ENCODE results near the gene DOCK1. TPM values are rescaled to one million over a fixed set of nuclear protein-coding genes. Genes with fewer than 3 reads are reported as not detected.

The DOCK1 gene
- total RNA-seq, 1 donor from 2014 or later: 52.7 TPM

DNA sequence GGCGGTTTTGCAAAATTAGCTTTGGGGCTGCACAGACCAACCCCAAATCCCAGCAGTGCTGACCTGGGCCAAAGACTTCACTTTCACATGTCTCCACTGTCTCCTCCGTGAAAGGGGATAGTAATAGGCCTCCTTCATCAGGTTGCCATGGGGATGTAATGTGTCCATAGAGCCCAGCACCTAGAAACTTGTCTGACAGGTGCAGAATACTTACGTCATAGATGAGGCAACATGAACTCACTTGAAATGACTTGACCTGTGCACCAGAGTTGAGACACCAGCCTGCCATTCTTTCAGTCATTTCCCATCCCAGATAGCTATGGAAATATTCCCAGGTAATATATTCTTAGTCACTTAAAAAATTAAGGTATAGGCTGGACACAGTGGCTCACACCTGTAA, 196.9 kb downstream of the DOCK1 start:
- no peaks in the 10 kb centered on the region for H3K4me1 ChIP-seq (ENCODE audit: control insufficient read depth in 3 of 3, insufficient read depth in 3 of 3, low read length in 3 of 3)
- H3K36me3 ChIP-seq (ENCODE audit: control insufficient read depth in 3 of 3, insufficient read depth in 3 of 3, low read length in 3 of 3): no peaks in the 10 kb centered on the region
- no peak overlapping the region for H3K4me3 ChIP-seq (ENCODE audit: low read length in 3 of 3)
- H3K27ac ChIP-seq (ENCODE audit: low read depth, low read length): no peak overlapping the region
- H3K27me3 ChIP-seq (ENCODE audit: control insufficient read depth in 3 of 3, insufficient read depth in 3 of 3, low read length in 3 of 3): no peaks in the 10 kb centered on the region
- H3K9me3 ChIP-seq (ENCODE audit: control insufficient read depth in 3 of 3, low read length in 3 of 3): no peaks in the 10 kb centered on the region
- no peak overlapping the region for H3K9ac ChIP-seq (ENCODE audit: low read depth in 1 of 3, low read length in 3 of 3)

DNA sequence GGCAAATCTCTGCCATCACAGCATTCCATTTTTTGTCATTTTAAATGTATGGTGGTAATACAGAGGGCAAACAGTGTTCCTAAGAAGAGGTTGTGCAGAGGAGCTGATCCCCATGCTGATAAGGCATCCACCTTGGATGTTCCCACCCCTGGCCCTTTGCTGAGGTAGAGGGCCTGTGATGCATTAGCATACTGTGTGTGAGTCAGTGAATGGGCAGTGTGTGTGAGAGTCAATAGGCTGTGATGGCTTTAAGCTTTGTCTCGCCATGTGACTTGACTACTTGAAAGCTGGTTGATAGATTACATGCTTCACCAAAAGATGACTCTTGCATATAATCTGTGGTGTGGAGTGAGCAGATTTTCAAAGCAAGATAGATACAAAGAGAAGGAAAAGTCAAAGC, 209.9 kb downstream of the DOCK1 start:
- no peaks in the 10 kb centered on the region for H3K9me3 ChIP-seq (ENCODE audit: control insufficient read depth in 3 of 3, low read length in 3 of 3)
- no peak overlapping the region for H3K9ac ChIP-seq (ENCODE audit: low read depth in 1 of 3, low read length in 3 of 3)
- no peak overlapping the region for H3K27ac ChIP-seq (ENCODE audit: low read depth, low read length)
- H3K36me3 ChIP-seq (ENCODE audit: control insufficient read depth in 3 of 3, insufficient read depth in 3 of 3, low read length in 3 of 3): peaks cover 0 to 4% (median 0%) of the 10 kb centered on the region in 3 donors
- H3K27me3 ChIP-seq (ENCODE audit: control insufficient read depth in 3 of 3, insufficient read depth in 3 of 3, low read length in 3 of 3): no peaks in the 10 kb centered on the region
- no peak overlapping the region for H3K4me3 ChIP-seq (ENCODE audit: low read length in 3 of 3)
- no peaks in the 10 kb centered on the region for H3K4me1 ChIP-seq (ENCODE audit: control insufficient read depth in 3 of 3, insufficient read depth in 3 of 3, low read length in 3 of 3)

DNA sequence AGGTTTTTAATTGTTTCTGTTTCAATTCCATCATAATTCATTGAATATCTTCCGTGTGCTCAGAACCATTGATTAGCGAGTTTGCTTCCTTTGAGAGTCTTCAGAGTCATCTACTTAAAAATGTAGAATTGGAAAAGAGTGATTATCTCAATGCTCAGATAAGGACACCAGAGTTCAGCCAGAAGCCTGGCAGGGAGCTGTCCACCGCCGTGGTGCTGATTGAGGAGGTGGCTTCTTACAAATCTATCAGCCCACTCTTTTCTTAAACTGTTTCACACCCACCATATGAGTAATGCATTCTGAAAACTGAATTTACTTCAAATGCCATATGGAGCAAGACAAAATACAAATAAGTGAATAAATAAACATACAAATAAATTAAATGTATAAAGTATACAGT, 211.9 kb downstream of the DOCK1 start:
- H3K27ac ChIP-seq (ENCODE audit: low read depth, low read length): no peak overlapping the region
- no peaks in the 10 kb centered on the region for H3K36me3 ChIP-seq (ENCODE audit: control insufficient read depth in 3 of 3, insufficient read depth in 3 of 3, low read length in 3 of 3)
- no peaks in the 10 kb centered on the region for H3K27me3 ChIP-seq (ENCODE audit: control insufficient read depth in 3 of 3, insufficient read depth in 3 of 3, low read length in 3 of 3)
- no peaks in the 10 kb centered on the region for H3K9me3 ChIP-seq (ENCODE audit: control insufficient read depth in 3 of 3, low read length in 3 of 3)
- H3K4me1 ChIP-seq (ENCODE audit: control insufficient read depth in 3 of 3, insufficient read depth in 3 of 3, low read length in 3 of 3): no peaks in the 10 kb centered on the region
- no peak overlapping the region for H3K4me3 ChIP-seq (ENCODE audit: low read length in 3 of 3)
- no peak overlapping the region for H3K9ac ChIP-seq (ENCODE audit: low read depth in 1 of 3, low read length in 3 of 3)

DNA sequence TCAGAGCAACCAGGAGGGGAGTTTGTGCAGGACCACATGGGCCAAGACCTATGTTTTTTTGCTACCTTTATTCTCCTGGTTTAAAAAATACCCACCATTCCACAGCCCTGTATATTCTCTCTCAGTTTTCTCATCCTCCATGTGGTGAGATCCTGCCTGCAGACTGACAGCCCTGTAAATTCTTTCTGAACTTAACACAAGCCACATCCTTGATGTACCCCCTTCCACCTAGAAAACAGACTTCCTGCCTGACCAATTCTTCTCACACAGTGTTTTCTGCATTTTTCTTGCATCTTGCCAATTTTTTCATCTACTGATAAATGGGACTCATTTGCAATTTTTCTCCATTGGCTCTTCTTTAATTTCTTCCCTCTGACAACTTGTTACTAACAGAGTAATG, 212.8 kb downstream of the DOCK1 start:
- Histone ChIP-seq H3K27ac (ENCODE audit: low read depth, low read length) (no peak overlapping the region), H3K4me1 (ENCODE audit: control insufficient read depth in 3 of 3, insufficient read depth in 3 of 3, low read length in 3 of 3) (no peaks in the 10 kb centered on the region), H3K9ac (ENCODE audit: low read depth in 1 of 3, low read length in 3 of 3) (no peak overlapping the region), H3K4me3 (ENCODE audit: low read length in 3 of 3) (no peak overlapping the region), H3K36me3 (ENCODE audit: control insufficient read depth in 3 of 3, insufficient read depth in 3 of 3, low read length in 3 of 3) (no peaks in the 10 kb centered on the region), H3K9me3 (ENCODE audit: control insufficient read depth in 3 of 3, low read length in 3 of 3) (no peaks in the 10 kb centered on the region), H3K27me3 (ENCODE audit: control insufficient read depth in 3 of 3, insufficient read depth in 3 of 3, low read length in 3 of 3) (no peaks in the 10 kb centered on the region)

DNA sequence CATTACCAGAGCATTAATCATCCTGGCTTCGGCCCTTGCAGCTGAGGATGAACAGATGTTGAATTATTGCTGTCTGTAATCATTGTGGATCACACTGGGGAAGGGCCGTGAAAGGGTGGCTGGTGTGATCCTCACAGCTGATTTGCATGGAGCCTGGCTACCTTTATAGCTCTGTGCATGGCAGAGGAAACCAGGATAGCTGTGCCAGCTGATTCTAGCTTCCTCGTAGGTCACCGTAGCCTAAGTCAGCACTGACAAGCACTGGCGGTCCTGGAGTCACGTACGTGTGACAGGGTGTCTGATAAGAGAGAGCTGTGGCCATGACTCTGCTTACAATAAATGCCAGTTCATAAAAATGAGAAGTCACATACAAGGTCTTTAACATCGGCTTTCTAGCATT, 214.7 kb downstream of the DOCK1 start:
- Histone ChIP-seq H3K36me3 (ENCODE audit: control insufficient read depth in 3 of 3, insufficient read depth in 3 of 3, low read length in 3 of 3) (no peaks in the 10 kb centered on the region), H3K9me3 (ENCODE audit: control insufficient read depth in 3 of 3, low read length in 3 of 3) (no peaks in the 10 kb centered on the region), H3K27ac (ENCODE audit: low read depth, low read length) (no peak overlapping the region), H3K4me3 (ENCODE audit: low read length in 3 of 3) (no peak overlapping the region), H3K9ac (ENCODE audit: low read depth in 1 of 3, low read length in 3 of 3) (no peak overlapping the region), H3K4me1 (ENCODE audit: control insufficient read depth in 3 of 3, insufficient read depth in 3 of 3, low read length in 3 of 3) (peaks cover 0 to 2% (median 0%) of the 10 kb centered on the region in 3 donors), H3K27me3 (ENCODE audit: control insufficient read depth in 3 of 3, insufficient read depth in 3 of 3, low read length in 3 of 3) (no peaks in the 10 kb centered on the region)

DNA sequence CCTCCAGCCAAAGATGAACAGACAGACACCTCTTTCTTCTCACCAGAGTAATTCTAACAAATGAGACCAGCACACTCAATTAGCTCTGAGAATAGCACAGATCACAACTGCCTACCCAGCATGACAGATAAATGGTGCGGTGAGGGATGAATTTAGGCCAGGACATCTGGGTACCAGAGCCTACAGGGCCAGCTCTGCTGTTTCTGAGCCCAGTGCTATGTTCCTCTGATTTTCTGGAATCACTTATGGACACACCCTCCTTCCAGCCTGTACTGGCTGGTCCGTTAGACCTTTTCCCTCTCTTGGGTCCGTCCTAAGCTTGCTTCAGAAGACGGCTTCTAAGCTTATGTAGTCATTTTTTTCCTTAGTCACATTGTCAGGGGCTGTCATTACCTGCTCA, 217.6 kb downstream of the DOCK1 start:
- Histone ChIP-seq H3K27me3 (ENCODE audit: control insufficient read depth in 3 of 3, insufficient read depth in 3 of 3, low read length in 3 of 3) (no peaks in the 10 kb centered on the region), H3K36me3 (ENCODE audit: control insufficient read depth in 3 of 3, insufficient read depth in 3 of 3, low read length in 3 of 3) (peaks cover 0 to 2% (median 0%) of the 10 kb centered on the region in 3 donors), H3K9me3 (ENCODE audit: control insufficient read depth in 3 of 3, low read length in 3 of 3) (no peaks in the 10 kb centered on the region), H3K4me1 (ENCODE audit: control insufficient read depth in 3 of 3, insufficient read depth in 3 of 3, low read length in 3 of 3) (peaks cover 0 to 2% (median 0%) of the 10 kb centered on the region in 3 donors), H3K4me3 (ENCODE audit: low read length in 3 of 3) (no peak overlapping the region), H3K9ac (ENCODE audit: low read depth in 1 of 3, low read length in 3 of 3) (no peak overlapping the region), H3K27ac (ENCODE audit: low read depth, low read length) (no peak overlapping the region)

DNA sequence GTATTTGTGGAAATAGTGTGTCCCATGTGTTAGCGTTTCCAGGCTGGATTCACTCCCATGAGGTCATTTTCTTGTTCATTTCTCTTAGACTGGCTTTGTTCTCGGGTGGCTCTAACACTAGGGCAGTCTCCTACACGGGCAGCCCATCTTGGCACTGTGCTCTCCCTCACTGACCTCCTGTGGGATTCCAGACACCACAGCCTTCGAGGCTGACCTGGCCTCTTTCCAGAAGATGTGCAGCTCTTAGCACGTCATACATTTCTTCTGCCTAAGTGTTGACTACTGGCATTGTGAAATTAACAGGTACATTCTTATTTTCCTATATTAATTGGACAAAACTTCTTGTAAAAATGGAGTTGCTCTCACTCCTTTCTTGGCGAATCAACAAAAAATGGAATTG, 218.4 kb downstream of the DOCK1 start:
- peaks cover 0 to 2% (median 0%) of the 10 kb centered on the region in 3 donors for H3K4me1 ChIP-seq (ENCODE audit: control insufficient read depth in 3 of 3, insufficient read depth in 3 of 3, low read length in 3 of 3)
- peaks cover 0 to 2% (median 0%) of the 10 kb centered on the region in 3 donors for H3K36me3 ChIP-seq (ENCODE audit: control insufficient read depth in 3 of 3, insufficient read depth in 3 of 3, low read length in 3 of 3)
- no peak overlapping the region for H3K27ac ChIP-seq (ENCODE audit: low read depth, low read length)
- H3K9ac ChIP-seq (ENCODE audit: low read depth in 1 of 3, low read length in 3 of 3): no peak overlapping the region
- H3K9me3 ChIP-seq (ENCODE audit: control insufficient read depth in 3 of 3, low read length in 3 of 3): no peaks in the 10 kb centered on the region
- no peaks in the 10 kb centered on the region for H3K27me3 ChIP-seq (ENCODE audit: control insufficient read depth in 3 of 3, insufficient read depth in 3 of 3, low read length in 3 of 3)
- H3K4me3 ChIP-seq (ENCODE audit: low read length in 3 of 3): no peak overlapping the region

DNA sequence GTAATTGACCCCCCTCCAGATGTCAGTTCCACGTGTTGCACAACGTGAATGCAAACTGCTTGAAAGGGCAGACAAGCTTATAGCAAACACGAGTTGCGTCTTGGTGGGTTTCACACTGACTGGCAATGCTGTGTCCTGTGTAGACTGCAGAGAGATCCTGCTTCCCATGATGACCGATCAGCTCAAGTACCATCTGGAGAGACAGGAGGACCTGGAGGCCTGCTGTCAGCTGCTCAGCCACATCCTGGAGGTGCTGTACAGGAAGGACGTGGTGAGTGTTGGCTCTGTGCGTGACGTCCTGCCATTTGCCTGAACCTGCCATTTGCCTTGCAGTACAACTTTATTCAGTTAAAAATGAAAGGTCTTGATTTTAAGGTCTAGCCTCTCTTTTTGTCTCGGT, 220.1 kb downstream of the DOCK1 start:
- Histone ChIP-seq H3K27me3 (ENCODE audit: control insufficient read depth in 3 of 3, insufficient read depth in 3 of 3, low read length in 3 of 3) (no peaks in the 10 kb centered on the region), H3K27ac (ENCODE audit: low read depth, low read length) (no peak overlapping the region), H3K4me1 (ENCODE audit: control insufficient read depth in 3 of 3, insufficient read depth in 3 of 3, low read length in 3 of 3) (peaks cover 0 to 2% (median 0%) of the 10 kb centered on the region in 3 donors), H3K36me3 (ENCODE audit: control insufficient read depth in 3 of 3, insufficient read depth in 3 of 3, low read length in 3 of 3) (peaks cover 4 to 5% (median 4%) of the 10 kb centered on the region in 3 donors), H3K4me3 (ENCODE audit: low read length in 3 of 3) (no peak overlapping the region), H3K9ac (ENCODE audit: low read depth in 1 of 3, low read length in 3 of 3) (no peak overlapping the region), H3K9me3 (ENCODE audit: control insufficient read depth in 3 of 3, low read length in 3 of 3) (peaks cover 0 to 3% (median 0%) of the 10 kb centered on the region in 3 donors)

DNA sequence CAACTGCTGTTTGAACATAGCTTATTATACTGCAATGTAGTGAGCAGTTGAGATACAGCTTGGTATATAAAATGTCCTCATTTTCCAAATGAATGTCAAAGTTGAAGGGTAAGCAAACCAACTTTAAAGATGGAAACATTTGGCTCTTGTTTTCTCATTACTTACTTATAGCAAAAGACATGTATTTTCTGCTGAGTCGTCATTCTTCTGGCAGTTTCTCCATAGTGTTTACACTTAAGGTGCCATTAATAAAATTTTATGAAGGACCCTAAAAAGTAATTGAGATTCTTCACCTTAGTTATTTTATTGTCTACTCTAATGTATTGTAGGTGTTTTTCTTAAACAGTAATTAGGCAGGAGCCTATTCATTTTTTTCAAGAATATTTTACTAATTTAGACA, 222.6 kb downstream of the DOCK1 start:
- Histone ChIP-seq H3K9ac (ENCODE audit: low read depth in 1 of 3, low read length in 3 of 3) (no peak overlapping the region), H3K4me3 (ENCODE audit: low read length in 3 of 3) (no peak overlapping the region), H3K27ac (ENCODE audit: low read depth, low read length) (no peak overlapping the region), H3K9me3 (ENCODE audit: control insufficient read depth in 3 of 3, low read length in 3 of 3) (peaks cover 0 to 3% (median 0%) of the 10 kb centered on the region in 3 donors), H3K27me3 (ENCODE audit: control insufficient read depth in 3 of 3, insufficient read depth in 3 of 3, low read length in 3 of 3) (no peaks in the 10 kb centered on the region), H3K36me3 (ENCODE audit: control insufficient read depth in 3 of 3, insufficient read depth in 3 of 3, low read length in 3 of 3) (peaks cover 6 to 10% (median 8%) of the 10 kb centered on the region in 3 donors), H3K4me1 (ENCODE audit: control insufficient read depth in 3 of 3, insufficient read depth in 3 of 3, low read length in 3 of 3) (peaks cover 0 to 2% (median 0%) of the 10 kb centered on the region in 3 donors)

DNA sequence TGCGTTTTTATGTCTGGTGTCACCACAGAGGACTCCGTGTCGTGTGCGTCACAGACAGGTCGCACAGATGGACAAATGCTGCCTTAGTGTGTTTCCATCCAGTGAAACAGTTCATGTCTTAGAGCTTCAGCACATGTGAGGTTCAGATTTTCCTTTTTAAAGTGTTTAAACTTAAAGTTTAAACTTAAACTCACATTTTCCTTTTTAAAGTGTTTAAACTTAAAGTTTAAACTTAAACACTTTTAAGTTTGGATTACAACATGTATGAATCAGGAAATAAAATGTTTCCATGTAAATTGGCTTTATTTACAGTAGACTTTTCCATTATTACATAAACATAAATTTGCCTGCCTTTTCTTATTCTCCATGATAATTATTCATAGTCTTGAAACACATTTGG, 223.9 kb downstream of the DOCK1 start:
- H3K27ac ChIP-seq (ENCODE audit: low read depth, low read length): no peak overlapping the region
- H3K4me3 ChIP-seq (ENCODE audit: low read length in 3 of 3): no peak overlapping the region
- no peak overlapping the region for H3K9ac ChIP-seq (ENCODE audit: low read depth in 1 of 3, low read length in 3 of 3)
- H3K36me3 ChIP-seq (ENCODE audit: control insufficient read depth in 3 of 3, insufficient read depth in 3 of 3, low read length in 3 of 3): peaks cover 6 to 10% (median 8%) of the 10 kb centered on the region in 3 donors
- peaks cover 0 to 3% (median 0%) of the 10 kb centered on the region in 3 donors for H3K9me3 ChIP-seq (ENCODE audit: control insufficient read depth in 3 of 3, low read length in 3 of 3)
- H3K27me3 ChIP-seq (ENCODE audit: control insufficient read depth in 3 of 3, insufficient read depth in 3 of 3, low read length in 3 of 3): no peaks in the 10 kb centered on the region
- peaks cover 0 to 2% (median 0%) of the 10 kb centered on the region in 3 donors for H3K4me1 ChIP-seq (ENCODE audit: control insufficient read depth in 3 of 3, insufficient read depth in 3 of 3, low read length in 3 of 3)
